ENCODE data around the gene HS3ST4. TPM values are rescaled to one million over a fixed set of nuclear protein-coding genes. Genes with fewer than 3 reads are reported as not detected.

Gene HS3ST4
- total and polyA plus RNA-seq, 8 donors = 0.58 to 1.7 (median 0.81) TPM; not detected in 3

- Histone ChIP-seq H3K4me1 (peaks cover 0 to 6% (median 0%) of the 10 kb centered on the region in 4 donors), H3K27ac (no peak overlapping the region), H3K9me3 (peaks cover 0 to 5% (median 0%) of the 10 kb centered on the region in 4 donors), H3K4me3 (no peak overlapping the region), H3K27me3 (no peaks in the 10 kb centered on the region), H3K36me3 (no peaks in the 10 kb centered on the region)
- DNase-seq = no peak
- TF ChIP-seq CTCF (IDR thresholded peaks at IDR 0.05) = no peak
- no peak for TF ChIP-seq POLR2A (IDR thresholded peaks at IDR 0.05)
- TF ChIP-seq POLR2AphosphoS5 (IDR thresholded peaks at IDR 0.05) = no peak
- no peak for TF ChIP-seq EP300 (IDR thresholded peaks at IDR 0.05)
- WGBS, 5 donors = 70 to 80% (median 77%) methylated on average over 4 of the region's 4 CpGs
- intact Hi-C loops (cut with DNase I; ENCODE audit: low total_unique reads) = no loop called here
These were observed 126.1 kb downstream of the HS3ST4 start for GRCh38 chr16:25817876-25818275.

GRCh38 chr16:25823891-25824290 lies 132.1 kb downstream of the HS3ST4 start:
- WGBS, 5 donors = 52 to 70% (median 64%) methylated on average over 2 of the region's 2 CpGs
- no peaks in the 10 kb centered on the region for H3K36me3 ChIP-seq
- no peaks in the 10 kb centered on the region for H3K4me1 ChIP-seq
- no peaks in the 10 kb centered on the region for H3K9me3 ChIP-seq
- no peak for DNase-seq
- H3K27ac ChIP-seq = no peak overlapping the region
- intact Hi-C loops (cut with DNase I; ENCODE audit: low total_unique reads) = no loop called here
- no peak overlapping the region for H3K4me3 ChIP-seq
- no peaks in the 10 kb centered on the region for H3K27me3 ChIP-seq
- TF ChIP-seq POLR2AphosphoS5 (IDR thresholded peaks at IDR 0.05) (no peak), POLR2A (IDR thresholded peaks at IDR 0.05) (no peak), CTCF (IDR thresholded peaks at IDR 0.05) (no peak), EP300 (IDR thresholded peaks at IDR 0.05) (no peak)

- Histone ChIP-seq H3K27me3 (no peaks in the 10 kb centered on the region), H3K4me3 (no peak overlapping the region), H3K36me3 (no peaks in the 10 kb centered on the region), H3K9me3 (no peaks in the 10 kb centered on the region), H3K4me1 (no peaks in the 10 kb centered on the region), H3K27ac (no peak overlapping the region)
- no peak for TF ChIP-seq EP300 (IDR thresholded peaks at IDR 0.05)
- no peak for TF ChIP-seq CTCF (IDR thresholded peaks at IDR 0.05)
- TF ChIP-seq POLR2AphosphoS5 (IDR thresholded peaks at IDR 0.05) = no peak
- TF ChIP-seq POLR2A (IDR thresholded peaks at IDR 0.05) = no peak
- no peak for DNase-seq
- WGBS, 5 donors = 48 to 76% (median 70%) methylated on average over 2 of the region's 2 CpGs
- intact Hi-C loops (cut with DNase I; ENCODE audit: low total_unique reads) = no loop called here
These were observed 135.9 kb downstream of the HS3ST4 start for GRCh38 chr16:25827709-25828108.

GRCh38 chr16:25828510-25828909 lies 136.8 kb downstream of the HS3ST4 start:
- no peaks in the 10 kb centered on the region for H3K36me3 ChIP-seq
- 44 to 86% (median 71%) methylated on average over 3 of the region's 3 CpGs for WGBS, 5 donors

More at GRCh38 chr16:25828510-25828909, 136.8 kb downstream of the HS3ST4 start:
- no peak for DNase-seq
- Histone ChIP-seq H3K27me3 (no peaks in the 10 kb centered on the region), H3K9me3 (no peaks in the 10 kb centered on the region), H3K4me3 (no peak overlapping the region), H3K27ac (no peak overlapping the region), H3K4me1 (no peaks in the 10 kb centered on the region)
- intact Hi-C loops (cut with DNase I; ENCODE audit: low total_unique reads) = no loop called here
- TF ChIP-seq POLR2A (IDR thresholded peaks at IDR 0.05) (no peak), EP300 (IDR thresholded peaks at IDR 0.05) (no peak), CTCF (IDR thresholded peaks at IDR 0.05) (no peak), POLR2AphosphoS5 (IDR thresholded peaks at IDR 0.05) (no peak)

Data from stomach (tissue), 9 donors.